Measurements from ENCODE around the gene BCL2L13.

Gene BCL2L13

DNA sequence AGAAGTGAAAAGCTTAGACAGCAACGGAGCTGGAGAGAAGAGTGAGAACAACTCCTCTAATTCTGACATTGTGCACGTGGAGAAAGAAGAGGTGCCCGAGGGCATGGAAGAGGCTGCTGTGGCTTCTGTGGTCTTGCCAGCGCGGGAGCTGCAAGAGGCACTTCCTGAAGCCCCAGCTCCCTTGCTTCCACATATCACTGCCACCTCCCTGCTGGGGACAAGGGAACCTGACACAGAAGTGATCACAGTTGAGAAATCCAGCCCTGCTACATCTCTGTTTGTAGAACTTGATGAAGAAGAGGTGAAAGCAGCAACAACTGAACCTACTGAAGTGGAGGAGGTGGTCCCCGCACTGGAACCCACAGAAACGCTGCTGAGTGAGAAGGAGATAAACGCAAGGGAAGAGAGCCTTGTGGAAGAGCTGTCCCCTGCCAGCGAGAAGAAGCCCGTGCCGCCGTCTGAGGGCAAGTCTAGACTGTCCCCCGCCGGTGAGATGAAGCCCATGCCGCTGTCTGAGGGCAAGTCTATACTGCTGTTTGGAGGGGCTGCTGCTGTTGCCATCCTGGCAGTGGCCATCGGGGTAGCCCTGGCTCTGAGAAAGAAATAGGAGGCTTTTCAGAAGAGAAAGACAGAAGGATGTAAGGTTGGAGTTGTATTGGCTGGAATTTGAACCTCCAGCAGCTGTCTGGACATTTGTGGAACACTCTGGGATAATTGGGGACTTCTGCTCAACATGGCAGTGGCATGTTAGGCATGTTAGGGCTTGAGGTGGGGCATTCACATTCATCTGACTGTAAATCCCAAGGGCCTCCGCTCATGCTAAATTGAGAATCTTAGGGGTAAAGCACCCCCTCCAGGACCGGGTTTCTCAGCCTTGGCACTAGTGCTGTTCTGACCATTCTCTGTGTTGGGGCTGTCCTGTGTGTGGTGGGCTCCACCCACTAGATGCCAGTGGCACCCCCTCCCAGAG is 88.7 kb downstream of the BCL2L13 start:
- DNase-seq (ENCODE audit: low read depth in 2 of 2): no peak

- no peak for DNase-seq (ENCODE audit: low read depth in 2 of 2)
Observed at GRCh38 chr22:17728786-17729185, 90.2 kb downstream of the BCL2L13 start.

DNA sequence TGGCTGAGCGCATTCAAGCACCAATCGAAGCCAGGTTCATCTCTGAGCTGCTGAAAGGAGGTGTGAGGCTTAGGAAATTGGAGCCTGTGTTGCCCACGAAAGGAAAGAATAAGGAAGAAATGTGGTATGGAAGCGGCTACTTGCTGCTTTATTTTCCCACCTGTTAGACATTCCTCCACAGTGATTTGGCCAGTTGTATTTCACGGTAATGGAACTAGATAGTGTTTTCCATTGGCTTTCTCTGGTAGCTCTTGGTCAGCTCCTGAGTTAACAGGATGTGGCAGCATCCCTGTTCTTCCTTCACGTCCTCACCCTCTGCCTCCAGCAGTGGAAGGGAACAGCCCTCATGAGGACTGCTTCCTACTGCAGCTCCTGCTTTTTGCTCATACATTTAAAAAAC is 91.0 kb downstream of the BCL2L13 start:
- DNase-seq (ENCODE audit: low read depth in 2 of 2): no peak

- no peak for DNase-seq (ENCODE audit: low read depth in 2 of 2)
Observed at GRCh38 chr22:17732251-17732854, 93.8 kb downstream of the BCL2L13 start.

DNA sequence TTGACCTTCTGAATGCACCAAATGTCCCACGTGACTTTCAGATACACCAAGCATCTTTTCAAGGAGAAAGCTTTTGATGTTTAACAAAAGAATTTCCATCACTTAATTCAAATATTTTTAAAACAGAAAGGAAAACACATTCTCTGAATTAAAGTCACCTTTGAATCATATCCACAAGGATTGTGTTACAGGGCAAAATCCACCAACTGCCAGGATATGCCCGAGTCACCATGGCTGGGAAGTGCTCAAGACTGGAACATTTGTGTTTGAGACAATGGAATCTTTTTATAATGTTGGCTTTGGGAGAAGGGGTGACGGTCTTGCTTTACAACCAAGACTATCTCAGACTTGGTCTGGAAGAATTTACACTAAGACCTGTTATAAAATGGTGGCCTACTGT is 94.9 kb downstream of the BCL2L13 start:
- no peak for DNase-seq (ENCODE audit: low read depth in 2 of 2)

GRCh38 chr22:17734187-17734586 is 95.6 kb downstream of the BCL2L13 start:
- DNase-seq (ENCODE audit: low read depth in 2 of 2): no peak

- DNase-seq (ENCODE audit: low read depth in 2 of 2): no peak
Observed at GRCh38 chr22:17738386-17739128, 100.0 kb downstream of the BCL2L13 start.

GRCh38 chr22:17739196-17739975 is 100.8 kb downstream of the BCL2L13 start:
- DNase-seq (ENCODE audit: low read depth in 2 of 2): no peak

DNA sequence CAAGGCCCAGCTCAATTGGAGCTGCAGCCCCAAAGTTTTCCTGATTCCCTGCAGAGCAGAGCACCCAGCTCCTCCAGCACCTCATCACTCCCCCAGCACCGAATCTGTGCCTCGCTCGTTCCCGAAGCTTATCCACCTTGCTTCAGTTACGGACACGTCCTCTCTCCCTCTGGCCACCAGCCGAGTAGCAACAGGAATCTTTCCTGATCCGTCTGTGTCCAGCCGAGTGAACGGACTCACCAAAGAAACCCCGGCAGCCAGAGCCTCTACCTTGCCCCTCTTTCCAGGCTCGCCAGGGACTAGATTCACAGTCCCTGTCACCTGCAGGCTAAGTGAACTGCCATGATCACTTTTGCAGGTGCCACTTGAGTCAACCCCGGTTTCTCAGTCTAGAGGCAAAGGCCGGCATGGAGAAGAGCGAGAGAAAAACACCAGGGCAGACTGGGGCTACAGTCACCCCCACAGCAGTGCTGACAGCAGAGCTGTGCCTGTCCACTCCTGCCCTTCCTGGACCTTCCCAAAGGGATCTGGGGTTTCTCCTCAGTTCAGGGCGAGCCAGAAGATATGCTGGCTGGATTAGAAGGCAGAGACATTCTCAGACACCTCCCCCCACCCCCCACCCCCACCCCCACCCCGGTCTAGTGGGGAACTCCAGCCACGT is 103.4 kb downstream of the BCL2L13 start:
- no peak for DNase-seq (ENCODE audit: low read depth in 2 of 2)

GRCh38 chr22:17742527-17742902 is 104.0 kb downstream of the BCL2L13 start:
- peak; percentile 63 to 66 for DNase-seq (ENCODE audit: low read depth in 2 of 2)

DNA sequence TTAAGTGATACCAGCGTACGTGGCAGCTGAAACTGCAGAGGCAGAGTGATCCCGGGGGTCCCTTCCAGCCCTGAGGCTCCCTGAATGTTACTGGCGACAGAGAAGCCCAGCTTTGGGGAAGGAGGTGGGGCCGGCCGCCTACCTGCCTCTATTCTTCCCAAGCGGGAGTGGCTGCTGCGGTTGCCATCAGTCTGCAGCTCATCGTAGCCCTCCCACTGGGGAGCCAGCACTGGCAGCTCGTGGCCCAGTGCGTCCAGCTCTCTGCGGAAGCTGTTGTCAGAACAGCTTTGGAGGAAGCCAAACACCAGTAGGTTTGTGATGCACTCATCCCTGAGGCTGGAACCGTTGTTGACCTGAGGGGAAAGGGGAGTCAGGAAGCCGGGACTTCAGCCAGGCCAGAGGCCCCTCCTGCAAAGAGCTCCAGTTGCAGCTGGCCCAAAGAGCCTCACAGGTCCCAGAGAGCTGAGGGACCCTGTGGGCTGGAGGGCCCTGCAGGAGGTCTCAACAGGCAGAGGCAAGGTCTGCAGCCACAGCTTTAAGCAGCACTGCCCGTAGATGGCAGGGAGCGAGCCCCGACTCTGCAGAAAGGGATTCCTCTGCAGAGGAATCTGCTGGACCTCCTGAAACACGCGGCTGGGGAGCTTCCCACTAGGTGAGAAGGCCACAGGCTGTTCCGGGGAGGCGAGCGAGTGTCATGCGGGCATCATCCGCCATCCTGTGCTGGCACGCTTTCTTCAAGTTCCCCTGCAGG is 105.3 kb downstream of the BCL2L13 start:
- no peak for DNase-seq (ENCODE audit: low read depth in 2 of 2)

GRCh38 chr22:17744430-17744829 is 105.9 kb downstream of the BCL2L13 start:
- DNase-seq (ENCODE audit: low read depth in 2 of 2): no peak

DNA sequence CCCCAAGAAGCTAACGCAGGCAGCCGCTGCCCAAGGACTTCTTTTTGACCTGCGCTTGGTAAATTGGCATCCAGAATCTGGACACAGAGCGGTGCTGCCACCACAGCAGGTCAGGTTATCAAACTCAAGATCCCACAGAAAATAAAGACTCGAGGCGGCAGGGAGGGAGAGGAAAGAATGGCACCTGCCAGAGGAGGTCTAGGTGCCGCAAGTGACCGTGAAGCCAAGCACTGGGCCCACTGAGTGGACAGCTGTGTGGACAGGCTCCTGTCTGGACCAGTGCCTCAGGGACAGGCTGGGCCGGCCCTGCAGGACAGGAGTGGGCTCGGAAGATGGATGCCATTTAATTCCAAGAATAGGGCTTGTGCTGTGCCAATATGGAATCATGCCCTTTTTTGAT is 108.4 kb downstream of the BCL2L13 start:
- no peak for DNase-seq (ENCODE audit: low read depth in 2 of 2)

DNA sequence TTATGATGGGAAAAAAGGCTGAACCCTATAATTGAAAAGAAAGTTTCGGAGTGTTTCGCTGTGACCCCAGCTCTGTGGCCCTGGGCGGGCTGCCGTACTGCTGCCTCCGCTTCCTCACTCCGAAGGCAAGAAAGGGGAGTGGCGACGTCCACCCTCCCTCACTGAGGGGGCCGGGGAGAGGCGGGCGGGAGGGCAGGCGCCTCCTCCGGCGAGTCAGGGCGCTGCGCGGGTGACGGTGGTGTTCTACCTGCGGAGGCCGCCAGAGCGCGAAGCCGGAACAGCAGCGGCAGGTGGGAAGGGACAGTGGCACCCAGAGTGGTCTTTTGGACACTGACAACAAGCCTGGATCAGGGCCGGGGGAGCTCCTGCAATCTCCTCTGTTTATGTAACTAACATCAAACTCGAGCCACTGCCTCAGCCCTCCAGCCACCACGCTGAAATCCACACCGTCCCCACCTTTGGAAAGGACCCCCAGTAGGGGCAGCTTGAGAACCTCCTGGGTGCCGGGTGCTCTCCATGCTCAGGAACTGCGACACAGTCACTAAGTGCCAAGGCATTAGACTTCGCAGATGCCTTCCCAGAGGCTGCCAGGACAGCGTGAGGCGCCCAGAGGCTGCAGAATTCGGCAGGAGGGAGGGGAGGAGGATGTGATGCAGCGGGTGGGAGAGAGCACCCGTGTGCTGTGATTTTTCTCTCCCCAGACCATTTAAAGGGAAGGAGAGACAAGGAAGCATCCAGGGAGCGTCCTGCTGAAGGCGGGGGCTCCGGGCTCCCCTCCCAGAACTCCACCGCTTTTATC is 110.2 kb downstream of the BCL2L13 start:
- no peak for DNase-seq (ENCODE audit: low read depth in 2 of 2)

DNA sequence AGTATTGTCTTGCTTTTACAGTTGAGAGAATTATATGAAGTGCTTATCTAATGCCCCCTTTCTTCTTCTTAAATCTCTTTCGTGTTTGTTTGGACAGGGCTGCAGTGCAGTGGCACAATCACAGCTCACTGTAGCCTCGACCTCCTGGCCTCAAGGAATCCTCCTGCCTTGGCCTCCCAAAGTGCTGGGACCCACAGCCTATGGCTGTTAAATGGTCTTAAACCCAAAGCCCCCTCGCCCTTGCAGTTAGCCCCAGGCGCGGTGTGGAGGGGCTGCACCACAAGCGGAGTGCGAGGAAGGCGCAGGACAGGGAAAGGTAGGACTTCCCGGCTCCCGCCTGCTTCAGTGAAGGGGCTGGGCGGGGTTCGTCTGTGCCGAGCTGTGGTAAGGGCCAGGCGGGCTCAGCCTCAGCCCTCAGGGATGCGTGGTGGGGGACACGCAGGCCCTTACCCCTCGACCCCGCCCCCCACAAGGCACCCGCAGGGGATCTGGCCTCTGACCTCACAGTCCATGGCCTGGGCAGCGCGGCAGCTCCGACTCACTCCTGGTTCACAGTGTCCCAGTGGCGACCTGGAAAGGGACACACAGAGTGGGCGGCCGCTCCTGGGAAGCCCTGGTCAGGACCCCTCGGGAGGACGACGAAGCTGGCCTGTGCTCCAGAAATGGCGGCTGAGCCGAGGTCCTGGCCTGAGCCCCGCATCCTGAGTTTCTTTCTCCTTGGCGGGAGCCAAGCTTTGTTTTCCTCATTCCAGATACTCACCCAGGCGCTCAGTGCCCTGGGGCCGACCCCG is 111.2 kb downstream of the BCL2L13 start:
- no peak for DNase-seq (ENCODE audit: low read depth in 2 of 2)

DNA sequence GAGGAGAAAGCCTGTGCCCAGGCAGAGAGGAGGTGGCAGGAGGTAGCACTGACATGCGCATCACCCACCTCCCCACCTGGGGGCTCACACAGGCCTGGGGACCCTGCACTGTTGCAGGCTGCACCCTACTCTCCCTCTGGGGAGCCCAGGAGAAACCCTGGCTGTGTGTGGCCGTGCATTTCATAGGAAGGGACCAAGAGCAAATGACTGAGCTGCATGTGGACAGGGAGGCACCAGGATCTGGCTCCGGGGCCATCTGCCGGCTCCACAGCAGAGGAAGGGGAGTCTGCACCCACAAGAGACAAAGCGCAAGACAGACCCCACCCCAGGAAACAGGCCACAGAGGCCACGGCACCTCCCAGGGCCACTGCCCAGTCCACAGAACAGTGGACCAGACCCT is 113.0 kb downstream of the BCL2L13 start:
- DNase-seq (ENCODE audit: low read depth in 2 of 2): no peak

DNA sequence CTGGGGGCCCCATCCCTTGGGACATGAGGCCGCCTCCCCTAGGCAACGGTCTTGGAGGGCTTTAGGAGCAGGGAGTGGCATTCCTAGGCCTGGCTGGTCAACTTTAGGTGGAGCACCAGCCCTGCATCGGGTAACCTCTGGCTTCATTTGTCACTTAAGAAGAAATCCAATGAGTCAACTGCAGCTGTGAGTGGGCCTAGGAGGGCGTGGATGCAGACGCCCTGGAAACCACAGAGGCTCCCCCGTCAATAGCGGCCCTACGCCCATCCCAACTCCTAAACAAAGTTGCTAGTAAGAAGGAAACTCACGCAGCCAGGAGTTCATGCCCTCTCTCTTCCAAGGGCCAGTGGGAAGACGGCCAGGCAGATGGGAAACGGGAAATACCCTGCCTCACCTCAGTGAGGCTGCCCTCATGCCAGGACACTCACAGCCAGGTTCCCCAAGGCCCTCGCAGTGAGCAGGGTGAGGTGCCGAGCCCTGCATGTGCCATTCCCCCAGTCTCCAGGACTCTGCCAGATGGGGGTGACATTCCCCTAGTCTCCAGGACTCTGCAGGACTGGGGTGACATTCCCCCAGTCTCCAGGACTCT is 114.9 kb downstream of the BCL2L13 start:
- no peak for DNase-seq (ENCODE audit: low read depth in 2 of 2)

GRCh38 chr22:17754233-17754925 is 115.8 kb downstream of the BCL2L13 start:
- no peak for DNase-seq (ENCODE audit: low read depth in 2 of 2)
